ENCODE results near the gene CA7.
"Not testable (repeated sequence)": the region's sequence is repeated elsewhere in the genome, so short reads cannot be mapped to it uniquely, and the experiment has no call there.

The CA7 gene

GRCh38 chr16:66891360-66891759 is 47.1 kb downstream of the CA7 start:
- Histone ChIP-seq H3K4me1 (ENCODE audit: control insufficient read depth, insufficient read depth, low read length) (no peaks in the 10 kb centered on the region), H3K27me3 (ENCODE audit: control insufficient read depth, insufficient read depth, low read length) (no peaks in the 10 kb centered on the region), H3K36me3 (ENCODE audit: control insufficient read depth, insufficient read depth, low read length) (no peaks in the 10 kb centered on the region), H3K9ac (ENCODE audit: low read depth, low read length) (no peak overlapping the region), H3K4me3 (ENCODE audit: low read depth, low read length) (no peak overlapping the region), H3K9me3 (ENCODE audit: control insufficient read depth, insufficient read depth, low read length) (no peaks in the 10 kb centered on the region)

GRCh38 chr16:66891797-66892196 is 47.6 kb downstream of the CA7 start:
- Histone ChIP-seq H3K4me1 (ENCODE audit: control insufficient read depth, insufficient read depth, low read length) (no peaks in the 10 kb centered on the region), H3K27me3 (ENCODE audit: control insufficient read depth, insufficient read depth, low read length) (no peaks in the 10 kb centered on the region), H3K9me3 (ENCODE audit: control insufficient read depth, insufficient read depth, low read length) (no peaks in the 10 kb centered on the region), H3K9ac (ENCODE audit: low read depth, low read length) (no peak overlapping the region), H3K4me3 (ENCODE audit: low read depth, low read length) (no peak overlapping the region), H3K36me3 (ENCODE audit: control insufficient read depth, insufficient read depth, low read length) (no peaks in the 10 kb centered on the region)

GRCh38 chr16:66894055-66894454 is 49.8 kb downstream of the CA7 start:
- Histone ChIP-seq H3K9me3 (ENCODE audit: control insufficient read depth, insufficient read depth, low read length) (no peaks in the 10 kb centered on the region), H3K27me3 (ENCODE audit: control insufficient read depth, insufficient read depth, low read length) (no peaks in the 10 kb centered on the region), H3K9ac (ENCODE audit: low read depth, low read length) (no peak overlapping the region), H3K4me1 (ENCODE audit: control insufficient read depth, insufficient read depth, low read length) (no peaks in the 10 kb centered on the region), H3K4me3 (ENCODE audit: low read depth, low read length) (no peak overlapping the region), H3K36me3 (ENCODE audit: control insufficient read depth, insufficient read depth, low read length) (no peaks in the 10 kb centered on the region)

- Histone ChIP-seq H3K9me3 (ENCODE audit: control insufficient read depth, insufficient read depth, low read length) (no peaks in the 10 kb centered on the region), H3K4me1 (ENCODE audit: control insufficient read depth, insufficient read depth, low read length) (peaks cover under 1% of the 10 kb centered on the region), H3K27me3 (ENCODE audit: control insufficient read depth, insufficient read depth, low read length) (no peaks in the 10 kb centered on the region), H3K9ac (ENCODE audit: low read depth, low read length) (no peak overlapping the region), H3K4me3 (ENCODE audit: low read depth, low read length) (no peak overlapping the region), H3K36me3 (ENCODE audit: control insufficient read depth, insufficient read depth, low read length) (no peaks in the 10 kb centered on the region)
Observed at GRCh38 chr16:66894948-66895688, 50.9 kb downstream of the CA7 start.

- no peaks in the 10 kb centered on the region for H3K36me3 ChIP-seq (ENCODE audit: control insufficient read depth, insufficient read depth, low read length)
- H3K4me1 ChIP-seq (ENCODE audit: control insufficient read depth, insufficient read depth, low read length) = peaks cover 2% of the 10 kb centered on the region
- H3K9me3 ChIP-seq (ENCODE audit: control insufficient read depth, insufficient read depth, low read length) = no peaks in the 10 kb centered on the region
- H3K27me3 ChIP-seq (ENCODE audit: control insufficient read depth, insufficient read depth, low read length) = no peaks in the 10 kb centered on the region
- H3K9ac ChIP-seq (ENCODE audit: low read depth, low read length) = no peak overlapping the region
- H3K4me3 ChIP-seq (ENCODE audit: low read depth, low read length) = no peak overlapping the region
Observed at GRCh38 chr16:66895689-66895979, 51.4 kb downstream of the CA7 start.

- no peak overlapping the region for H3K9ac ChIP-seq (ENCODE audit: low read depth, low read length)
- H3K4me1 ChIP-seq (ENCODE audit: control insufficient read depth, insufficient read depth, low read length) = peaks cover 2% of the 10 kb centered on the region
Observed at GRCh38 chr16:66895999-66896398, 51.8 kb downstream of the CA7 start.

GRCh38 chr16:66896682-66897081 is 52.5 kb downstream of the CA7 start:
- not testable (repeated sequence) for H3K36me3 ChIP-seq (ENCODE audit: control insufficient read depth, insufficient read depth, low read length); H3K9me3 ChIP-seq (ENCODE audit: control insufficient read depth, insufficient read depth, low read length); H3K9ac ChIP-seq (ENCODE audit: low read depth, low read length); H3K4me3 ChIP-seq (ENCODE audit: low read depth, low read length); H3K27me3 ChIP-seq (ENCODE audit: control insufficient read depth, insufficient read depth, low read length); H3K4me1 ChIP-seq (ENCODE audit: control insufficient read depth, insufficient read depth, low read length)

More at GRCh38 chr16:66895999-66896398, 51.8 kb downstream of the CA7 start:
- Histone ChIP-seq H3K9me3 (ENCODE audit: control insufficient read depth, insufficient read depth, low read length) (no peaks in the 10 kb centered on the region), H3K4me3 (ENCODE audit: low read depth, low read length) (no peak overlapping the region), H3K36me3 (ENCODE audit: control insufficient read depth, insufficient read depth, low read length) (no peaks in the 10 kb centered on the region), H3K27me3 (ENCODE audit: control insufficient read depth, insufficient read depth, low read length) (no peaks in the 10 kb centered on the region)

- H3K4me1 ChIP-seq (ENCODE audit: control insufficient read depth, insufficient read depth, low read length) = peaks cover 2% of the 10 kb centered on the region
- no peak overlapping the region for H3K9ac ChIP-seq (ENCODE audit: low read depth, low read length)
- no peak overlapping the region for H3K4me3 ChIP-seq (ENCODE audit: low read depth, low read length)
- no peaks in the 10 kb centered on the region for H3K36me3 ChIP-seq (ENCODE audit: control insufficient read depth, insufficient read depth, low read length)
- H3K9me3 ChIP-seq (ENCODE audit: control insufficient read depth, insufficient read depth, low read length) = no peaks in the 10 kb centered on the region
- no peaks in the 10 kb centered on the region for H3K27me3 ChIP-seq (ENCODE audit: control insufficient read depth, insufficient read depth, low read length)
Observed at GRCh38 chr16:66898207-66898606, 54.0 kb downstream of the CA7 start.

GRCh38 chr16:66898933-66899309 is 54.7 kb downstream of the CA7 start:
- Histone ChIP-seq H3K4me1 (ENCODE audit: control insufficient read depth, insufficient read depth, low read length) (peaks cover 2% of the 10 kb centered on the region), H3K4me3 (ENCODE audit: low read depth, low read length) (no peak overlapping the region), H3K27me3 (ENCODE audit: control insufficient read depth, insufficient read depth, low read length) (no peaks in the 10 kb centered on the region), H3K9ac (ENCODE audit: low read depth, low read length) (no peak overlapping the region), H3K9me3 (ENCODE audit: control insufficient read depth, insufficient read depth, low read length) (no peaks in the 10 kb centered on the region), H3K36me3 (ENCODE audit: control insufficient read depth, insufficient read depth, low read length) (no peaks in the 10 kb centered on the region)

GRCh38 chr16:66899310-66899944 is 55.2 kb downstream of the CA7 start:
- no peak overlapping the region for H3K9ac ChIP-seq (ENCODE audit: low read depth, low read length)
- H3K4me1 ChIP-seq (ENCODE audit: control insufficient read depth, insufficient read depth, low read length) = peaks cover 2% of the 10 kb centered on the region
- no peaks in the 10 kb centered on the region for H3K27me3 ChIP-seq (ENCODE audit: control insufficient read depth, insufficient read depth, low read length)
- no peaks in the 10 kb centered on the region for H3K36me3 ChIP-seq (ENCODE audit: control insufficient read depth, insufficient read depth, low read length)
- no peak overlapping the region for H3K4me3 ChIP-seq (ENCODE audit: low read depth, low read length)
- H3K9me3 ChIP-seq (ENCODE audit: control insufficient read depth, insufficient read depth, low read length) = no peaks in the 10 kb centered on the region

- no peaks in the 10 kb centered on the region for H3K36me3 ChIP-seq (ENCODE audit: control insufficient read depth, insufficient read depth, low read length)
- H3K9me3 ChIP-seq (ENCODE audit: control insufficient read depth, insufficient read depth, low read length) = no peaks in the 10 kb centered on the region
- H3K27me3 ChIP-seq (ENCODE audit: control insufficient read depth, insufficient read depth, low read length) = no peaks in the 10 kb centered on the region
- H3K9ac ChIP-seq (ENCODE audit: low read depth, low read length) = no peak overlapping the region
- H3K4me1 ChIP-seq (ENCODE audit: control insufficient read depth, insufficient read depth, low read length) = peaks cover 2% of the 10 kb centered on the region
- H3K4me3 ChIP-seq (ENCODE audit: low read depth, low read length) = no peak overlapping the region
Observed at GRCh38 chr16:66899945-66900710, 55.9 kb downstream of the CA7 start.

Measured in iPS-15b (cell line).